Suprapubic skin (tissue), 4 donors: Measurements from ENCODE around the gene RBM4B.
A peak's percentile ranks its signal among the peaks of the same experiment; 100 is the strongest.

Experiments
- CTCF ChIP-seq, 2 donors: fragments of 200-600 bp in 1 of 2; fragments of 450-650 bp in 1 of 2; sonication (generic) in 1 of 2; IDR thresholded peaks; one replicate each; pipeline ENCODE4 v1.5.1; 2016 to 2019; ENCODE audit warnings: antibody characterized with exemption in 2 of 2, mild to moderate bottlenecking in 1 of 2, moderate library complexity in 1 of 2
- POLR2A ChIP-seq, 2 donors: fragments of 450-650 bp; IDR thresholded peaks; one replicate each; pipeline ENCODE4 v1.6.1; 2017; ENCODE audit warnings: antibody characterized with exemption in 2 of 2, mild to moderate bottlenecking in 2 of 2, moderate library complexity in 2 of 2
- POLR2AphosphoS5 ChIP-seq, 3 donors: sonication (generic); formaldehyde crosslinking; IDR thresholded peaks; one replicate each; pipeline ENCODE4 v1.6.1; 2017; ENCODE audit warnings: antibody characterized with exemption in 3 of 3

- TF ChIP-seq CTCF (IDR thresholded peaks at IDR 0.05): peak; percentile 88 to 93
- TF ChIP-seq POLR2AphosphoS5 (IDR thresholded peaks at IDR 0.05): peak in 2 of 3 donors; percentile 18 to 43
- TF ChIP-seq POLR2A (IDR thresholded peaks at IDR 0.05): no peak
Observed at GRCh38 chr11:66694732-66695207, 17.1 kb upstream of the RBM4B start.
